Medulla oblongata (tissue), 1 donor: ENCODE results near the gene BICD1.
"Not testable (repeated sequence)": the region's sequence is repeated elsewhere in the genome, so short reads cannot be mapped to it uniquely, and the experiment has no call there.

Experiments
- DNase-seq: peaks from one replicate; pipeline ENCODE4 v3.0.0-alpha.2; 2015; ENCODE audit errors: extremely low spot score

The BICD1 gene

GRCh38 chr12:32191445-32191844, 84.8 kb downstream of the BICD1 start:
- no peak for DNase-seq

- no peak for DNase-seq
Observed at GRCh38 chr12:32196250-32197198, 89.9 kb downstream of the BICD1 start.

GRCh38 chr12:32197421-32197820, 90.8 kb downstream of the BICD1 start:
- no peak for DNase-seq

- DNase-seq = no peak
Observed at GRCh38 chr12:32198555-32198954, 91.9 kb downstream of the BICD1 start.

GRCh38 chr12:32201096-32201495, 94.4 kb downstream of the BICD1 start:
- peak; percentile 61 for DNase-seq

GRCh38 chr12:32201976-32202375, 95.3 kb downstream of the BICD1 start:
- DNase-seq = peak; percentile 19

- DNase-seq = no peak
Observed at GRCh38 chr12:32205731-32206130, 99.1 kb downstream of the BICD1 start.

GRCh38 chr12:32208355-32208754, 101.7 kb downstream of the BICD1 start:
- DNase-seq = no peak

GRCh38 chr12:32211066-32211899, 104.6 kb downstream of the BICD1 start:
- DNase-seq = no peak

- DNase-seq = no peak
Observed at GRCh38 chr12:32211900-32212156, 105.2 kb downstream of the BICD1 start.

- no peak for DNase-seq
Observed at GRCh38 chr12:32214723-32215122, 108.1 kb downstream of the BICD1 start.

GRCh38 chr12:32217354-32218310, 111.0 kb downstream of the BICD1 start:
- DNase-seq = peak; percentile 9

- no peak for DNase-seq
Observed at GRCh38 chr12:32223941-32224340, 117.3 kb downstream of the BICD1 start.

GRCh38 chr12:32226768-32227167, 120.1 kb downstream of the BICD1 start:
- DNase-seq = no peak

GRCh38 chr12:32229971-32230612, 123.4 kb downstream of the BICD1 start:
- no peak for DNase-seq

GRCh38 chr12:32230613-32230993, 124.0 kb downstream of the BICD1 start:
- DNase-seq = no peak

- DNase-seq = not testable (repeated sequence)
Observed at GRCh38 chr12:32231361-32231760, 124.7 kb downstream of the BICD1 start.

- DNase-seq = no peak
Observed at GRCh38 chr12:32233568-32233967, 126.9 kb downstream of the BICD1 start.

GRCh38 chr12:32235251-32235650, 128.6 kb downstream of the BICD1 start:
- DNase-seq = no peak

- no peak for DNase-seq
Observed at GRCh38 chr12:32240162-32240561, 133.5 kb downstream of the BICD1 start.

- no peak for DNase-seq
Observed at GRCh38 chr12:32240831-32241230, 134.2 kb downstream of the BICD1 start.
